ENCODE data around the gene PHC3.

The PHC3 gene

GRCh38 chr3:170079536-170080165 lies 101.9 kb downstream of the PHC3 start:
- DNase-seq (ENCODE audit: extremely low read depth in 1 of 2, low read depth in 1 of 2), result no peak

GRCh38 chr3:170078620-170079281 lies 102.8 kb downstream of the PHC3 start:
- no peak for DNase-seq (ENCODE audit: extremely low read depth in 1 of 2, low read depth in 1 of 2)

- no peak for DNase-seq (ENCODE audit: extremely low read depth in 1 of 2, low read depth in 1 of 2)
Measured at GRCh38 chr3:170077361-170077760, 104.2 kb downstream of the PHC3 start.

- DNase-seq (ENCODE audit: extremely low read depth in 1 of 2, low read depth in 1 of 2), result no peak
Measured at GRCh38 chr3:170076715-170077238, 104.8 kb downstream of the PHC3 start.

DNA sequence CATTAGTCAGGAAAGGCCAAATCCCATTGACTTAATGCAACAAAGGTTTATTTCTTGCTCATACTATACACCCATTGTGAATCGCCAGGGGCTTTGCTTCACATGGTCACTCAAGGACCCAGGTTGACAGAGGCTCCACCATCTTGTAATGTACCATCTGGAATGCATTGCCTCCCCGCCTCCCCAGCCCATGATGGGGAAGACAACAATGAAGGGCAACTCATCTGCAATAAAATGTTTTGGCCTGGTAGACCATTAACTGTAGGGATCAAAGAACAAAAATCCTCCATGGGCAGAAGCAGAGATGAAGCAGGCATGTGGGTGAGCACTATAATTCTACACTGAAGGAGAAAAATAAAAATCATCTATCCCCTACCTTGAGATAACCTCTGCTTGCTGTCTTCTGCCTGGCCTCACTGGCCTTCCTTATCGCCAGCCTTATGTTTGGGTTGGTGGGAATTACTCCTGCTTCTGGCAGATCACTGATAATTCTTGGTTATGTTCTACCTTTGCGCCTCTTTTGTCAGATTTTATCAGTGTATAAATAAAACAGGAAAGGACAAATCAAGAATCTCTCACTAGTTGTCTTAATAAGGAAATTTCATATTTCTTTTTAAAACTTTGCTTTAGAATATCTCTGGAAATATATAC lies 106.0 kb downstream of the PHC3 start:
- DNase-seq (ENCODE audit: extremely low read depth in 1 of 2, low read depth in 1 of 2), result no peak

DNA sequence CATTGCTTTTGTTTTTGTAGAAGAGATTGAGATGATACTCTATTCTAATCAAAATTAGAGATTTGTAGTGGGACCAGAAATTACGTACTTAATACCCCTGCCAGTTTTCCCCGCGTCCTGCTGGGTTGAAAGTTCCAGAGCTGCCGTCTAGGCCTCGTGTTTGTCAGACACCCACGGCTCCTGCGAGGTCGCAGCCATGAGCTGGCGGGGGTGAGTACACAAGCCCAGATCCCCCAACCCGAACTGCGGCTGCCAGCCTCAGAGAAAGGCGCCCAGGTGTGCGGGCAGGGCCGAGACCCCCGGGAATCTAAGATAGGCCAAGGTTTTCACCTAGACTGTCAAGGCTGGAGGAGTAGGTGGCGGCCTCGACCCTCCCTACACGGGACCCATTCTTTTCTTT lies 117.4 kb downstream of the PHC3 start:
- no peak for DNase-seq (ENCODE audit: extremely low read depth in 1 of 2, low read depth in 1 of 2)

- no peak for DNase-seq (ENCODE audit: extremely low read depth in 1 of 2, low read depth in 1 of 2)
Measured at GRCh38 chr3:170063691-170064090, 117.8 kb downstream of the PHC3 start.

DNA sequence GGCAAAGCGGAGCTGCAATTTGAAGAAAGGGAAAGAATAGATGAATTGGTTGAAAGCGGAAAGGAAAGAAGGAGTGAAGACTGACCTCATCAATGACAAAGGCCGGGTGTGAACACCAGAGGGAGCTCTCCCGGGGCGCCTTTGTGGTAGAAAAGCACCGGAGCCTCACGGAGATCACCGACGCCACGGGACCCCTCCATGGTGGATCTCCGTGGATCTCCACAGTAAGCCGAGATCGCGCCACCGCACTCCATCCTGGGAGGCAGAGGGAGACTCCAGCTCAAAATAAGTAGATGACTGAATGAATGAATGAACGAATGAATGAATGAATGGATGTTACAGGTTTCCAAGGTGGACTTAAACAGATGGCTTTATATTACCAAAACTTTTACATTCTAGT lies 118.8 kb downstream of the PHC3 start:
- no peak for DNase-seq (ENCODE audit: extremely low read depth in 1 of 2, low read depth in 1 of 2)

DNA sequence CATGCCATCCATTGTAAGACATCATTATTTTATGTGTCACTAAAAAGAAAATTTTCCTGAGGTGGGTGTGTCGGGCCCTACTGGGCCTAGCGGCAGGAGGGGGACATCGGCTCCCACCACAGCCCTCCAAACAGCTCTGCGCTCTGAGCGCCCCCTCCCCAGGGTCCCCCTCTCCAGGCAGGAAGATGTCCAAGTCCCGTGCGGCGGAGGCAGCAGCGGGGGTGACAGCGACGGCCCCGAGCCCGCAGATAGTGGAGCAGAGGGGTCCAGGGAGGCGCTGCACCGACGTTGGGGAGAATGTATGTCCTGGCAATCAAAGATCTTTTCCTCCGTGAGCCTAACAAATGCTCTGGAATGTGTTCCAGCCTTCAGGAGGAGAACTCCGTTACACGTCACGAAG lies 119.5 kb downstream of the PHC3 start:
- DNase-seq (ENCODE audit: extremely low read depth in 1 of 2, low read depth in 1 of 2), result no peak

GRCh38 chr3:170059447-170059846 lies 122.1 kb downstream of the PHC3 start:
- DNase-seq (ENCODE audit: extremely low read depth in 1 of 2, low read depth in 1 of 2), result no peak

GRCh38 chr3:170058127-170058526 lies 123.4 kb downstream of the PHC3 start:
- DNase-seq (ENCODE audit: extremely low read depth in 1 of 2, low read depth in 1 of 2), result no peak

- DNase-seq (ENCODE audit: extremely low read depth in 1 of 2, low read depth in 1 of 2), result no peak
Measured at GRCh38 chr3:170057550-170057949, 124.0 kb downstream of the PHC3 start.

DNA sequence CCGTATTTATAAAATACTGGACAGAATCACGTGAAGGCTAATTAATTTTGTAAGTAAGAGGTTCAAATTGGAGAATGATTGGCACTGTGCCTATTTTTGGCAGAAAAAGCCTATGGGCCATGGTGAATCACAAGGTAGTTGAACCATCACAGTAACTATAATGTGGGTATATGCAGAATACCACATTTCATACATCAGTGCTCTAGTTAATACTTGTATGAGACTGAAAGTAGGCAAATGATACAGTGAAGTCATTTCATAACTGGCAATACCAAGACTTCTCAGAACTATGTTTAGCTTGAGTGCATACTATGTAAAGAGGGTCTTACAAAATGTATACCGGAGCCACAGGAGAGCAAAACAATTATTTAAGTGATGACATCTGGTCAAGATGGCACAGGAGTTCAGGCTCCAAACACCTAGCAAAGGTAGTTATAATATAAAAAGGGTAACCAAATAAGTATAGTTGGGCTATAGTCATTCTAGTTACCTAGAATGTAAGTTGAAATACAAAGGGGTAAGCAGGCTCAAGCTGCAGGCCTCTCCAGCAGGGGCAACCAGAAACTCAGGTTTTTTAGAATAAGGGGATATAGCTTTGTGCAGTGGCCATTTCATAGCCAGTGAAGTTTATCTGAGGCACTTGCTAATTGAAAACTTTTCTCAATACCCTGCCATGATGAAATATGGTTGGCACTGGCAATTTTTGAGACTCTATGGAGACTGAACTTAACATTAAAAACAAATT lies 124.7 kb downstream of the PHC3 start:
- no peak for DNase-seq (ENCODE audit: extremely low read depth in 1 of 2, low read depth in 1 of 2)

DNA sequence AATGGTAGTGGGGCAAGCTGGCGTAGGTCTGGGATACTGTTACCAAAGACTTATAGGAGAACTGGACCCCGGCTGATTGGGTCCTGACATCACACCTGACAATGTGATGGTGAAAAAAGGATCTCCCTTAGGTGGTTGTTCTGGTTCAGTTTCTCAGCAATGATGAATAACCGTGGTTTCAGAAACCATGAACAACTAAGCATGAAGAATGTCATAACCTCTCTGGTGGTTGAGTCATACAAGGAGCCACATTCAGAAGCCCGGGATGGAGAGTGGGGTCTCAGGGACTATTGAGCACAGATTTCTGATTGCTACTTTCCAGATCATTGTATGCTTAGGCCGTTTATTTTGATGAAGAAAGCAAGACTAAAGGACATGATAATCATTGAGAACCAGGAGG lies 126.3 kb downstream of the PHC3 start:
- no peak for DNase-seq (ENCODE audit: extremely low read depth in 1 of 2, low read depth in 1 of 2)

DNA sequence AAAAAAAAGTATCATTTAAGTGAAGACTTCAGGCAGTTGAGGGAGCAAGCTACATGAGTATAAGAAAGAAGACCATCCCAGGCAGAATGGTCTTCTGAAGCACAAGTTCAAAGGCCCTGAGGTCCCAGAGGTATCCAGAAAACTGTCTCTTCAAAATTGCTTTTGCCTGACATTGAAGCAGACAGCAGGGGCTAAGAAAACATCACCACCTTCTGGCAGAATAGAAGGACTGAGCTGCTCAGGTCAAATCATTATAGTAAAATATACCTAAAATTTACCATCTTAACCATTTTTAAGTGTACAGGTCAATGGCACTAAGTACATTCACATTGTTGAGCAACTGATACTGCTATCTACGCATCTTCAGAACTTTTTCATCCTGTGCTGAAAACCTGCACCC lies 127.3 kb downstream of the PHC3 start:
- DNase-seq (ENCODE audit: extremely low read depth in 1 of 2, low read depth in 1 of 2), result no peak

DNA sequence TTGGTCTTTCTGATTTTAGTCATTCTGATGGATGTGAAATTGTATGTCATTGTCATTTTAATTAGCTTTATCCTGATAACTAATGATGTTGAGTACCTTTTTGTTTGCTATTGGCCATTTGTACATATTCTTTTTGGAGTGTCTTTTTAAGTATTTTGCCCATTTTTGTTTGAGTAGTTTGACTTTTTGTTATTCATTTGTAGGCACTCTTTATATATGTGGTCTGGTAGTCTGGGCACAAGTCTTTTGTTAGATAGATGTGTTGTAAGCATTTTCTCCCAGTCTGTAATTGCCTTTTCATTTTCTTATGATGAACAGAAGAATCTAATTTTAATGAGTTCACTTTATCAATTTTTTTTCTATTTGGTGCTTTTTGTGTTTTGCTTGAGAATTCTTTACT lies 129.1 kb downstream of the PHC3 start:
- DNase-seq (ENCODE audit: extremely low read depth in 1 of 2, low read depth in 1 of 2), result no peak

GRCh38 chr3:170050753-170051152 lies 130.8 kb downstream of the PHC3 start:
- DNase-seq (ENCODE audit: extremely low read depth in 1 of 2, low read depth in 1 of 2), result no peak

DNA sequence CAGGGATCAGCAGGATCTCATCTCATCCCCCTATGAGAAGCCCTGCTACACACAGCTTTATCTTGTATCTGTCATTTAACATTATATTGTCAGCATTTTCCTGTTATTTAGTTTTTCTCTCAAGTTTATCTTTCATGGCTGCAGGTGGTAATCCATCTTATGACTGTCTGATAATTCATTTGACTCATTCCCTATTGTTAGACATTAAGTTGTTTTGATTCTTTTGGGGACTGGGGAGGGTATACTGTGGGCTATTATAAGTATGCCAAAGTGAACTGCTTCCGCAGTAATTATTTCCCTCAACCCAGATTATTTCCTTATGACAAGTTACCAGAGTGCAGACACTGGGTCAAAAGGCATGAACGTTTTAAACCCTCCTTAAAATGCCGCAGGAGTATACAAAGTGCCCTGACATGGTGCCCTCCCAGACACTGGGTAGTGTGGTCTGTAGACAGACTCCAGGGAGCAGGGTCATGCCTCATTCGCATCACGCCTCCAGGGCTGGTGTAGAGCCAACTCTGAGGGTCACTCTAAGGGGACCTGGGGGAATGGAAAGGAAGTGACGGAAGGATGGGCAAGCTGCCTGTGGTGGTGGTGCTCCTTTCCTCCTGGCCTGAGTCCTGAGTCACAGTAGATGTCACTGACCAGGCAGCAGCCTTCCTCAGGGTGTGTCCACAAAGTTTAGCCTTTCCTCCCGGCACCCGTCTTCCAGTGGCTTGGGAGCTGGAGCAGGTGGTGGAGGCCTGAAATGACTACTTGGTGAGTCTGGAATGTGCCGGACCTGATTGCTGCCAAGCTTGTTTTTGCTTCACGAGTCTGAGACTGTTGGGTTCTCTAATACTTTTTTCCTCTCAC lies 132.2 kb downstream of the PHC3 start:
- DNase-seq (ENCODE audit: extremely low read depth in 1 of 2, low read depth in 1 of 2), result no peak

DNA sequence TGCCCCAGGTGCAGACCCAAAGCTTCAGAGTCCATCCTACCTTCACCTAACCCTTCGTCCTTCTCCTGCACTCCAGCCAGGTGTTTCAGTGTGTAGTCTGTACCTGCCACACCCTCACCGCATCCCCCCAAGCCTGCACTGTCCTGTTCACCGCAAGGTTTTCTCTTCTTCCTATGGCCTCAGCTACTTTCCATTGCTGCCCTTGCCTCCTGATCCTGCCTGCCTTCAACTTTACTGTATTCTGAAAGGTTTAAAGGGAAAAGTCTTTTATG lies 134.5 kb downstream of the PHC3 start:
- DNase-seq (ENCODE audit: extremely low read depth in 1 of 2, low read depth in 1 of 2), result no peak

- no peak for DNase-seq (ENCODE audit: extremely low read depth in 1 of 2, low read depth in 1 of 2)
Measured at GRCh38 chr3:170046269-170047132, 135.0 kb downstream of the PHC3 start.

Data from activated CD8-positive, alpha-beta memory T cell treated with anti-CD3 and anti-CD28 coated beads for 1 hour (primary cell).